Aorta (tissue), 5 donors: ENCODE data around the gene HACE1. TPM values are rescaled to one million over a fixed set of nuclear protein-coding genes. Genes with fewer than 3 reads are reported as not detected.
"Not testable (repeated sequence)": the region's sequence is repeated elsewhere in the genome, so short reads cannot be mapped to it uniquely, and the experiment has no call there.

Experiments
- ATAC-seq: fragments of 200-7000 bp; cut with Tn5 transposase; one replicate; pipeline ENCODE4 v1.9.1; 2022; ENCODE audit warnings: moderate library complexity; ENCODE audit not compliant: low FRiP score
- DNase-seq, 2 donors: peaks; one replicate each; pipeline ENCODE4 v3.0.0-alpha.2; 2020
- H3K27ac ChIP-seq, 2 donors: one replicate each; pipeline ENCODE4 v1.5.1; 2013; ENCODE audit warnings: low read length in 2 of 2, mild to moderate bottlenecking in 2 of 2, moderate library complexity in 2 of 2, control low read depth in 1 of 2, inconsistent platforms in 1 of 2, low read depth in 1 of 2
- H3K27me3 ChIP-seq, 2 donors: one replicate each; pipeline ENCODE4 v1.6.1; 2013; ENCODE audit warnings: control low read depth in 1 of 2, low read length in 1 of 2, mild to moderate bottlenecking in 1 of 2, moderate library complexity in 1 of 2; ENCODE audit not compliant: insufficient read depth in 2 of 2, control insufficient read depth in 1 of 2
- H3K36me3 ChIP-seq, 2 donors: one replicate each; pipeline ENCODE4 v1.6.1; 2013; ENCODE audit warnings: control low read depth in 1 of 2, low read length in 1 of 2, mild to moderate bottlenecking in 1 of 2; ENCODE audit not compliant: insufficient read depth in 2 of 2, control insufficient read depth in 1 of 2
- H3K4me1 ChIP-seq, 2 donors: one replicate each; pipeline ENCODE4 v1.6.1; 2013; ENCODE audit warnings: low read length in 2 of 2, control low read depth in 1 of 2, mild to moderate bottlenecking in 1 of 2, moderate library complexity in 1 of 2; ENCODE audit not compliant: insufficient read depth in 2 of 2, control insufficient read depth in 1 of 2
- H3K4me3 ChIP-seq, 2 donors: one replicate each; pipeline ENCODE4 v1.5.1; 2013; ENCODE audit warnings: low read length in 2 of 2, control low read depth in 1 of 2, mild to moderate bottlenecking in 1 of 2
- H3K9me3 ChIP-seq: one replicate; pipeline ENCODE4 v1.6.1; 2013; ENCODE audit warnings: mild to moderate bottlenecking, low read length; ENCODE audit not compliant: control insufficient read depth
- WGBS, 2 donors: extraction: QIAGEN DNeasy Blood & Tissue Kit; methylation state at CpG; one replicate each; pipeline ENCODE4 v1.1.7; 2013; 5-methylcytosine and 5-hydroxymethylcytosine counted together
- intact Hi-C, 2 donors: fragments of 100-400 bp; cut with DNase I; formaldehyde crosslinking; loops; one replicate each; pipeline versions ENCODE4 v1.14.2 to v1.15.0; 2022
- polyA plus RNA-seq, 2 donors: library from polyadenylated mRNA; stranded (reverse); fragments of 200-250 nt; gene quantifications; one replicate each; pipeline ENCODE4 v1.2.3, GENCODE V29; 2013
- total RNA-seq, 2 donors: library from RNA; stranded (reverse); fragmentation: NEBNext Ultra II Directional; extraction: Animal tissue kit (Norgen Biotek cat#: 25700); gene quantifications; one replicate each; pipeline ENCODE4 v1.2.1, GENCODE V29; 2021
- donor health status: healthy with polysubstance abuse.
- donor health status: Bipolar disorder and iron deficiency.
- donor health status: DM: no; HTN: no; CAD: no.
- donor health status: DM: no; HTN: no; CAD: no.
- donor health status: DM: yes; HTN: yes; CAD: no.

HACE1 gene
- total and polyA plus RNA-seq, 4 donors, result 7.8 to 24.0 (median 13.0) TPM

GRCh38 chr6:104771258-104771832 is 88.4 kb downstream of the HACE1 start:
- H3K4me3 ChIP-seq, result no peak overlapping the region
- H3K36me3 ChIP-seq, result peaks cover 0 to 4% of the 10 kb centered on the region in 2 donors
- WGBS, 2 donors, result 21 to 25% methylated on average over 2 of the region's 2 CpGs
- DNase-seq, result no peak
- no peaks in the 10 kb centered on the region for H3K9me3 ChIP-seq
- H3K27ac ChIP-seq, result no peak overlapping the region
- intact Hi-C loops, result loop anchor here in 1 of 2 donors (10.0 kb wide), 1 partner anchor 247 kb away; no protein-coding TSS in a partner anchor
- no peaks in the 10 kb centered on the region for H3K4me1 ChIP-seq
- no peak for ATAC-seq
- H3K27me3 ChIP-seq, result no peaks in the 10 kb centered on the region

- no peaks in the 10 kb centered on the region for H3K27me3 ChIP-seq
- H3K36me3 ChIP-seq, result peaks cover 0 to 2% of the 10 kb centered on the region in 2 donors
- ATAC-seq, result no peak
- H3K27ac ChIP-seq, result no peak overlapping the region
- intact Hi-C loops, result no loop called here
- H3K9me3 ChIP-seq, result no peaks in the 10 kb centered on the region
- DNase-seq, result no peak
- 86 to 100% methylated on average over 1 of the region's 1 CpG for WGBS, 2 donors
- H3K4me3 ChIP-seq, result no peak overlapping the region
- no peaks in the 10 kb centered on the region for H3K4me1 ChIP-seq
Measured at GRCh38 chr6:104768906-104769305, 90.8 kb downstream of the HACE1 start.

- Histone ChIP-seq H3K4me3 (no peak overlapping the region), H3K27ac (no peak overlapping the region), H3K27me3 (no peaks in the 10 kb centered on the region), H3K36me3 (peaks cover 0 to 2% of the 10 kb centered on the region in 2 donors), H3K9me3 (no peaks in the 10 kb centered on the region), H3K4me1 (no peaks in the 10 kb centered on the region)
- DNase-seq (no peak), ATAC-seq (no peak)
- 94 to 95% methylated on average over 4 of the region's 4 CpGs for WGBS, 2 donors
- intact Hi-C loops, result no loop called here
Measured at GRCh38 chr6:104766595-104766994, 93.1 kb downstream of the HACE1 start.

- H3K27ac ChIP-seq, result no peak overlapping the region
- H3K27me3 ChIP-seq, result no peaks in the 10 kb centered on the region
- intact Hi-C loops, result no loop called here
- H3K4me3 ChIP-seq, result no peak overlapping the region
- no peaks in the 10 kb centered on the region for H3K36me3 ChIP-seq
- H3K4me1 ChIP-seq, result no peaks in the 10 kb centered on the region
- H3K9me3 ChIP-seq, result peaks cover 3% of the 10 kb centered on the region
- no peak for ATAC-seq
- no peak for DNase-seq
- WGBS, 2 donors, result 97 to 100% methylated on average over 1 of the region's 1 CpG
Measured at GRCh38 chr6:104754788-104755409, 104.8 kb downstream of the HACE1 start.

GRCh38 chr6:104753251-104753650 is 106.5 kb downstream of the HACE1 start:
- H3K36me3 ChIP-seq, result no peaks in the 10 kb centered on the region
- ATAC-seq (no peak), DNase-seq (no peak)
- H3K4me3 ChIP-seq, result no peak overlapping the region
- H3K4me1 ChIP-seq, result no peaks in the 10 kb centered on the region
- 98% methylated on average over 2 of the region's 2 CpGs for WGBS, 2 donors
- intact Hi-C loops, result no loop called here
- H3K9me3 ChIP-seq, result peaks cover 3% of the 10 kb centered on the region
- H3K27ac ChIP-seq, result no peak overlapping the region
- H3K27me3 ChIP-seq, result no peaks in the 10 kb centered on the region

GRCh38 chr6:104750449-104750848 is 109.3 kb downstream of the HACE1 start:
- H3K4me1 ChIP-seq, result no peaks in the 10 kb centered on the region
- H3K27me3 ChIP-seq, result no peaks in the 10 kb centered on the region
- no peaks in the 10 kb centered on the region for H3K36me3 ChIP-seq
- H3K4me3 ChIP-seq, result no peak overlapping the region
- 95 to 96% methylated on average over 2 of the region's 2 CpGs for WGBS, 2 donors
- H3K27ac ChIP-seq, result no peak overlapping the region
- DNase-seq (no peak), ATAC-seq (no peak)
- intact Hi-C loops, result no loop called here
- peaks cover 1% of the 10 kb centered on the region for H3K9me3 ChIP-seq

GRCh38 chr6:104739124-104739523 is 120.6 kb downstream of the HACE1 start:
- intact Hi-C loops, H3K27ac ChIP-seq, DNase-seq, H3K4me3 ChIP-seq, H3K27me3 ChIP-seq, H3K9me3 ChIP-seq, ATAC-seq, H3K4me1 ChIP-seq, H3K36me3 ChIP-seq: not testable (repeated sequence)
- 95 to 97% methylated on average over 2 to 3 of the region's 3 CpGs for WGBS, 2 donors

- intact Hi-C loops, H3K36me3 ChIP-seq, H3K4me3 ChIP-seq, H3K27ac ChIP-seq, H3K27me3 ChIP-seq, H3K9me3 ChIP-seq, ATAC-seq, H3K4me1 ChIP-seq: not testable (repeated sequence)
- WGBS, 2 donors, result 83 to 92% methylated on average over 13 to 16 of the region's 16 CpGs
- peak in 1 of 2 donors; percentile 70 for DNase-seq
Measured at GRCh38 chr6:104737567-104737966, 122.2 kb downstream of the HACE1 start.

- ATAC-seq, result no peak
Measured at GRCh38 chr6:104736545-104736944, 123.2 kb downstream of the HACE1 start.

More at GRCh38 chr6:104736545-104736944, 123.2 kb downstream of the HACE1 start:
- H3K9me3 ChIP-seq, result no peaks in the 10 kb centered on the region
- H3K36me3 ChIP-seq, result no peaks in the 10 kb centered on the region
- intact Hi-C loops, result no loop called here
- H3K4me1 ChIP-seq, result no peaks in the 10 kb centered on the region
- H3K27me3 ChIP-seq, result no peaks in the 10 kb centered on the region
- H3K4me3 ChIP-seq, result no peak overlapping the region
- no peak for DNase-seq
- no peak overlapping the region for H3K27ac ChIP-seq
- 75 to 78% methylated on average over 1 of the region's 1 CpG for WGBS, 2 donors
